K562 (cell line): ENCODE data around the gene NEURL1.

ENCODE experiments used
- BRF2 ChIP-seq: IDR thresholded peaks from 3 replicates; pipeline ENCODE4 v1.6.1; 2011; ENCODE audit warnings: borderline replicate concordance, mild to moderate bottlenecking; ENCODE audit not compliant: insufficient read length, insufficient read depth
- CBX8 ChIP-seq: fragments of 200-600 bp; sonication (generic); IDR thresholded peaks from 2 replicates; pipeline ENCODE4 v1.6.1; 2012; ENCODE audit warnings: borderline replicate concordance, mixed run types, low read depth, mild to moderate bottlenecking, moderate library complexity, mixed read lengths, low read length, control low read depth, inconsistent platforms; ENCODE audit not compliant: poor library complexity, severe bottlenecking; ENCODE audit errors: extremely low read depth
- CTCF ChIP-seq, 3 experiments: IDR thresholded peaks in 2 of 3; conservative IDR thresholded peaks in 1 of 3; 2 replicates each; pipeline ENCODE4 v1.5.1; 2011 to 2012; ENCODE audit warnings: low read length in 3 of 3, mild to moderate bottlenecking in 3 of 3, control low read depth in 2 of 3, improper control_type of control experiment in 1 of 3, inconsistent platforms in 1 of 3, low read depth in 1 of 3, mixed read lengths in 1 of 3, moderate library complexity in 1 of 3; ENCODE audit not compliant: insufficient read depth in 2 of 3
- DIDO1 ChIP-seq: fragments of 450-650 bp; IDR thresholded peaks from 2 replicates; pipeline ENCODE4 v1.6.1; 2016; ENCODE audit warnings: low read depth, missing biosample characterization, missing genetic modification characterization
- EZH2 ChIP-seq: IDR thresholded peaks from 2 replicates; pipeline ENCODE4 v1.6.1; 2012; ENCODE audit warnings: low read depth, mild to moderate bottlenecking, inconsistent platforms, low read length, borderline replicate concordance
- GTF3C2 ChIP-seq: IDR thresholded peaks from 3 replicates; pipeline ENCODE4 v1.6.1; 2011; ENCODE audit warnings: borderline replicate concordance, mild to moderate bottlenecking, moderate library complexity; ENCODE audit not compliant: insufficient read length; ENCODE audit errors: extremely low read depth
- HDGF ChIP-seq: fragments of 450-650 bp; IDR thresholded peaks from 2 replicates; pipeline ENCODE4 v1.6.1; 2016
- PML ChIP-seq: IDR thresholded peaks from 2 replicates; pipeline ENCODE4 v1.6.1; 2012; ENCODE audit warnings: low read length, inconsistent platforms
- ZC3H4 ChIP-seq: sonication (generic); formaldehyde crosslinking; IDR thresholded peaks from 2 replicates; pipeline ENCODE4 v1.9.0; 2021; ENCODE audit warnings: missing genetic modification reagents, borderline replicate concordance
- ZNF134 ChIP-seq: fragments of 250-450 bp; sonication (Bioruptor Pico); conservative IDR thresholded peaks from 2 replicates; pipeline ENCODE4 v1.4.0; 2020

- TF ChIP-seq ZC3H4 (CRISPR knock-in tag) (no peak), PML (no peak), ZNF134 (CRISPR knock-in tag) (no peak), HDGF (no peak), CBX8 (no peak), DIDO1 (tag) (no peak), GTF3C2 (no peak), BRF2 (no peak), EZH2 (no peak), CTCF (IDR thresholded peaks at IDR 0.05 in 2 of 3, conservative IDR thresholded peaks at IDR 0.05 in 1 of 3; ENCODE audit: insufficient read depth in 2 of 3, low read depth in 1 of 3, low read length in 3 of 3) (no peak)
Measured at GRCh38 chr10:103563231-103564115, 70.0 kb downstream of the NEURL1 start.
